Stimulated activated naive B cell treated with anti-CD40 and anti-IgM and Interleukin-4, amounts not matched to agents 10 μg/mL and 1 μg/mL and 100 μg/mL, for 72 hours (primary cell): Measurements from ENCODE around the gene GOLT1A.

Source experiments
- ATAC-seq, 2 donors: fragments of 150-1000 bp; cut with Tn5 transposase; replicated peaks; 2 replicates each; pipeline ENCODE4 v1.10.0; 2021; ENCODE audit warnings: moderate library complexity in 1 of 2
- DNase-seq: peaks from one replicate; pipeline ENCODE4 v3.0.0; 2021
- H3K27ac Mint-ChIP-seq: one replicate; pipeline ENCODE4 v1.8.0; 2022; ENCODE audit warnings: mild to moderate bottlenecking, mixed read lengths
- H3K27me3 Mint-ChIP-seq, 2 donors: one replicate each; pipeline ENCODE4 v1.8.0; 2022; ENCODE audit warnings: mixed read lengths in 2 of 2
- H3K36me3 Mint-ChIP-seq, 2 donors: one replicate each; pipeline ENCODE4 v1.8.0; 2022; ENCODE audit warnings: mixed read lengths in 2 of 2, mild to moderate bottlenecking in 1 of 2
- H3K4me1 Mint-ChIP-seq, 2 donors: one replicate each; pipeline ENCODE4 v1.8.0; 2022; ENCODE audit warnings: mixed read lengths in 2 of 2, mild to moderate bottlenecking in 1 of 2
- H3K4me3 Mint-ChIP-seq, 2 donors: one replicate each; pipeline ENCODE4 v1.8.0; 2022; ENCODE audit warnings: mild to moderate bottlenecking in 2 of 2, mixed read lengths in 2 of 2, moderate library complexity in 1 of 2
- H3K9me3 Mint-ChIP-seq, 2 donors: one replicate each; pipeline ENCODE4 v1.8.0; 2022; ENCODE audit warnings: mixed read lengths in 2 of 2, mild to moderate bottlenecking in 1 of 2

Gene GOLT1A, protein sequence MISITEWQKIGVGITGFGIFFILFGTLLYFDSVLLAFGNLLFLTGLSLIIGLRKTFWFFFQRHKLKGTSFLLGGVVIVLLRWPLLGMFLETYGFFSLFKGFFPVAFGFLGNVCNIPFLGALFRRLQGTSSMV

DNA sequence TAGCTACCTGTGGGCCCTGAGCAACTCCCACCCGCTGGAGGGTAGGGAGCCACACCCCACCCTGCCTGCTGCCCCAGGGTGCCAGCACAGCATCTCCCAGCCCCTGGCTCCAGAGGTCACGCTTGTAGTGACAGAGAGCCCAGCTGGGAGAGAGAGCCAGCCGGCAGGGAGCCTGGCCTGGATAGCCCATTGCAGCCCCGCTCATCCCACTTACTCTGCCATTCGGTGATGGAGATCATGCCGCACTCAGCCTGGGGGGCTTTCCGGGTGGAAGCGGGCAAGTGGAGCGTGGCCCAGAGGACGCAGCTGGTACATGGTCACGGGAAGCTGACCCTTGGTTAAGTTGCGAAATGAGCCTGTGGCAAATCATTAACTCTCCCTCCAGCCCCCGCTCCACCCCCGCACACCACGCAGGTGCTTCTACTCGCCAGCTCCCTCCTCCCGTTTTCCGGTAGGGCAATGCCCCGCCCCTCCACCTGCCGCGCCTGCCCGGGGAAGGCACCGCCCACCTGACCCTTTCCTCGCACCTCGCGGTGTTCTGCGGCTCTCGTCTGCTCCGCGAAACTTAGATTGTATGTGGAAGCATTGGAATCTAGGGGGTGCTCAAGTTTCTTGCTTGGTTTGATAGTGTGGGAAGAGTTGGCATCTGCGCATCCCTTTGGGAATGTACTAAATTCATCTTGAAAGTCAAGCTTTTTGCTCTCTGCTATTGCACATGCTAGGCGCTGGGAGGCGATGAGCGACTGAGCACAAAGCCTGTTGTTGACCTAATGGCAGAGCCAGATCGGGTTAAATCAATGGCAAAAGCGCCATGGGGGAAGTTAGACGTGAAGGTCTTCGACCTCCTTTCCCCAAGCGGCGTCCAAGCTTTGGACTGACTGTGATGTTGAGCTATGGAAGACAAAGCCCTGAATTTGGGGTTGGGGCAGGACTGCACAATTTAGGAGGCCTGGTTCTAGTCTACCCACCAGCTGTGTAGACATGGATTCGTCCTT is at the start of gene GOLT1A:
Gene GOLT1A, minus strand, starts transcription at position 321 of the 995 bp plus-strand sequence. Its CDS starts 82 bp downstream, at position 239.
- H3K27ac Mint-ChIP-seq = peak within 1 kb of the TSS; percentile 27

DNA sequence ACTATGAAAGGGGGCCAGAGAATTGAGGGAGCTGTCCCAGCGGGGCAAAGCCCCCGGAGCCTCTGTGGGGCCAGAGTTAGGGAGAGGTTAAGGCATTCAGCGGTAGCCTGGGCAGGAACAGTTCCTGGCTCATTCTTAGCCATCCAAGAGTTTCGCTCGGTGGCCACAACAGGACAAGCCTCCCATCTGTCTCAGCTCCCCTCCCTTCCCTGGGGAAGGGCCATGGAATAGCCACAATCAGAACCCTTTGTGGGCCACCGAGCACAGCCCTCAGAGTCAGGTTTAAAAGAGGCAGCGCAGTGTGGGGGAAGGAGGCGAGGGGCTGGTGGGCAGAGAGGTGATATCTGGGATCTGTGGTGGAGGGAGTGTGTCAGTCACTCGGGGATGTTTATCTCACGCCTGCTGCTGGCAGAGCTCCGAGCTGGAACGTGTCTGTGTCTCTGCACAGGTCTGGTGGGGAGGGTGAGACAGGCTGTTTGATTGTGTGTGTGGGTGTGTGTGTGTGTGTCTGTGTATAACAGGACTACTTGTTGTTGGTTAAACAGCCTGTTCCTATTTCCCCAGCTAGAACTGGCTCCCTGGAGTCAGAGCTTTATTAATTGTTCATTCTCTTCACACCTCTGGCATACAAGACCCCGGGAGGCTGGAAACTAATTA is 49.6 kb upstream of the GOLT1A start:
- ATAC-seq (no peak), DNase-seq (no peak)
- Mint-ChIP-seq H3K4me1 (peaks cover 0 to 1% of the 10 kb centered on the region in 2 donors), H3K27ac (no peak overlapping the region), H3K4me3 (no peak overlapping the region), H3K36me3 (no peaks in the 10 kb centered on the region), H3K27me3 (peaks cover 6 to 13% of the 10 kb centered on the region in 2 donors), H3K9me3 (no peaks in the 10 kb centered on the region)

More for the DNA sequence above, at the start of gene GOLT1A:
- H3K36me3 Mint-ChIP-seq = no peaks in the 10 kb centered on the region
- H3K4me1 Mint-ChIP-seq = peaks cover 7 to 14% of the 10 kb centered on the region in 2 donors
- no peaks in the 10 kb centered on the region for H3K9me3 Mint-ChIP-seq
- peak within 1 kb of the TSS; percentile 62 to 72 for H3K4me3 Mint-ChIP-seq
- DNase-seq (peak; percentile 72), ATAC-seq (peak; percentile 85 to 87)
- peaks cover 5 to 11% of the 10 kb centered on the region in 2 donors for H3K27me3 Mint-ChIP-seq

DNA sequence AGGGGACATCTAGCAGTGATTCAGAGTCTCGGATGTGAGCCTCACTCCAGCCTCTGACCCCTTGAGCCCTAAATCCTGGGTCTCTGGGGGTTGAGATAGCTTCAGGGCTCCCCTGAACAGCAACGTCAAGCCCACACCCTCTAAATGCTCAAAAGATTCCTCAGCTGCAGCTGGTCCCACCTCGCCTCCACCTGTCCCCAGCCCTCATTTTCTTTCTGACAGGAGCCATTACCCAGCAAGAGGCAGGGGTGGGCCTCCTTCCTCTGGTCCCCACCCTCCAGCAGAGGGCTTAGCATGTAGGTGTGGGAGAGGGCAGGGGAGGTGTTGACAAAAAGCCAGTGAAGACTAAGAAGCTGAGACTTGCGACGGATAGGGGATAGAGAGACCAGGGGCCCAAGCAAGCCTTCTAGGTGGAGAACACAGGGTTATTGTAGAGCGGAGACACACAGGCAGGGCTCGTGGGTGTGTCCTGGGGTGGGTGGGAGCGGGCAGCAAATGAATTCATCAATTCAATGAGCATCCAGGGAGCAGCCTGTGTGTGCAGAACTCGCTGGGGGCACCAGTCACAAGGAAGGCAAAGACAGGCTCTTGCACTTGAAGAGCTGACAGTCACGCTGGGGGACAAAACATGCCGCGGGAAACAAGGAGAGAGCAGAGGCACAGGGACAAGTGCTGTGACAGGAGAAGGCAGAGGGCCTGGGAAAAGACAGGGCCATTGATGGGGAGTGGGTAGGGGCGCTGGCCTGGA is 48.9 kb upstream of the GOLT1A start:
- no peak overlapping the region for H3K27ac Mint-ChIP-seq
- no peak for ATAC-seq
- no peaks in the 10 kb centered on the region for H3K36me3 Mint-ChIP-seq
- no peaks in the 10 kb centered on the region for H3K9me3 Mint-ChIP-seq
- H3K4me1 Mint-ChIP-seq = peaks cover 0 to 5% of the 10 kb centered on the region in 2 donors
- H3K4me3 Mint-ChIP-seq = no peak overlapping the region
- H3K27me3 Mint-ChIP-seq = peaks cover 6 to 13% of the 10 kb centered on the region in 2 donors
- DNase-seq = no peak

DNA sequence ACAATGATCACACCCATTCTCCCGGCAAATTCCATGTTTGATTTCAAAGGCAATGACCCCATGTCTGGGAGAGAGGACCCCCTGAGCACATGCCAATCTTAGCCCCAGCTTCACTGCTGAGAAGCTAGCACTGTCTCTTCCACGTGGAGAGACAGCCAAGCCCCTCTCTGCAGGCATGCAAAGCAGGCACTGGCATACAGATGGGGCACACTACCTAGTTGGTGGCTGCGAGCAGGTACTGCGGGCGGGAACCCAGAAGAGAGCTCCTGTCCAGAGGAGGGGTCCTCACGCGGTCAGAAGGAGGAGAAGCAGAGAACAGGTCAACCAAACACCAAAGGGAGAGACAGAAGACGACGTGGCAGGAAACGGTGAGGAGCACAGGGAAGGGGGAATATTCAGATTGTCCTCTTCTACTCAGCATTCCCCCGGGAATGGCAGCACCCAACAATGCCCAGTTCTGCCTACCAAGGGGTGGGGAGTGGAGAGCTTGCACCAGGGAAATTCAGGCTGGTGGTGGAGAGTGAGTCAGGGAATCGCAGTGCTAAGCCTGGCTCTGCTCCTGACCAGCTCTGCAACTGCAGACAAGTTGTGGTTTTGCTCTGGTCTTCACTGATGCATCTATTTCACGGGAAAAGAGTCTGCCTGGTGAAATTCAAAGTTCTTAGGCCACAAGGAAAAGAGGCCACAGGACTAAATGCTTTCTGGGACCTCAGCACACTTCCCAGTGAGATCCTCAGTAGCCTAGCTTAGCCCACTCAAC is 48.1 kb upstream of the GOLT1A start:
- ATAC-seq = no peak
- H3K27ac Mint-ChIP-seq = no peak overlapping the region
- H3K9me3 Mint-ChIP-seq = no peaks in the 10 kb centered on the region
- DNase-seq = no peak
- no peak overlapping the region for H3K4me3 Mint-ChIP-seq
- no peaks in the 10 kb centered on the region for H3K36me3 Mint-ChIP-seq
- peaks cover 0 to 5% of the 10 kb centered on the region in 2 donors for H3K4me1 Mint-ChIP-seq
- H3K27me3 Mint-ChIP-seq = peaks cover under 1 to 9% of the 10 kb centered on the region in 2 donors

DNA sequence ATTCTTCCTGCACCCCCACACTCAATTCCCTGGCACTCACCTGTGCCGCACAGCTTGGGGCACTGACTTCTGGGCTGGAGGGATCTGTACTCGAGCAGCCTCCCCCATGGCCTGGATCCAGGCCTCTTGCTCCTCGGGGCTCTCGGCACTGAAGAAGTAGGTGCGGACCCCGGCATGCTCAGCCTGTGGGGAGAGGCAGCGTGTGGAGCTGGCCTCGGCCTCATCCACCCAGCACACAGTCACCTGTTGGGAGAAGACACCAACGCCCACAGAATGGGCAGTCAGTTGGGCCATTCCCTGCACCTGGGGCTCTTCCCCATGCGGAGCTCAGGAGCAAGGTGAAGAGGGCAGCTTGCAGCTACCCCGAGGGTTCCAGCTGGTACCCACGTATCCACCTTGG is 47.5 kb upstream of the GOLT1A start:
- no peaks in the 10 kb centered on the region for H3K9me3 Mint-ChIP-seq
- peaks cover 0 to 5% of the 10 kb centered on the region in 2 donors for H3K4me1 Mint-ChIP-seq
- peaks cover 0 to 9% of the 10 kb centered on the region in 2 donors for H3K27me3 Mint-ChIP-seq
- H3K27ac Mint-ChIP-seq = no peak overlapping the region
- H3K36me3 Mint-ChIP-seq = no peaks in the 10 kb centered on the region
- no peak for DNase-seq
- H3K4me3 Mint-ChIP-seq = no peak overlapping the region
- no peak for ATAC-seq

DNA sequence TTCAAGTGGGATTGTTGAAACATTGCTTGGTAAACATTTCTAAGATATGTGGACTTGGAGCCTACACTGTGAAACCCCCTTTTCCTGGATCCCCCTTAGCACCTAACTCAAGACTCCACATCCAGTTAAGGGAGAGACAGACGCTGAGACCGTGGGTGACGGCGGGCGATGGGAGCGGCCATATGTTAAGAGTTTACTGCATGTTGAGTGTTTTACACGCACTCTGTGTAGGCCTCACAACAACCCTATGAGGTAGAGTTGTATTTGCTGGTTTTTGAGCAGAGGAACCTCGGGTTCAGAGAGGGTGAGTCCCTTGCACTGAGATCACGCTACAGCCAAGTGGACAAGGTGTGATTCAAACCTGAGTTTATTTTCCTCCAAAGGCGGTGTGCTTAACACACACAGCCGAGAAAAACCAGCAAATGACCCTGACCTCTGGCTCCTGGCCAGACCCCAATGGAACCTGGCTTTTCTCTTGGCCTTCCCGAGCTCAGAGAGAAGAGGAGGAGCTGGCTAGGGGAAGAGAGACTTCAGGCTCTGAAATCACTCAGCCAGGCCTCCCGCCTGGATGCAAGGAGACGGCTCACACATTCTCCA is 46.9 kb upstream of the GOLT1A start:
- Mint-ChIP-seq H3K4me1 (peaks cover 0 to 5% of the 10 kb centered on the region in 2 donors), H3K36me3 (no peaks in the 10 kb centered on the region)

DNA sequence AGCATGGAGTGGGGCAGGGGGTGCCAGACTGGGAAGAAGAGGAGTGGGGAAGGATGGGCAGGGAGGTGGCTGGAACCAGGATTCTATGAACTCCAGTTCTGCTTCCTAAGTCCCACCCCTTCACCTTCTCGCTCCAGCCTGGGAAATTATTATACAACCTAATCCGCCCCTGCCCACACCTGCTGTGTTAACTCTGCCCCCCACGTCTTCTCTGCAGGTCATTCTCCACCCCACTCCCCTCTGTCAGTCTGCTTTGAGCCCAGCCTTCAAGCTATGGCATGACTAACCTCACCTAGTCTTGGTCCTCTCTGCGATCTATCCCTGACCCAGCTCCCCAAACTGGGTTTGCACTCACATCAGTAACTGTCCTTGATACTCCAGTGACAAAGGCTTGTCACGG is 46.0 kb upstream of the GOLT1A start:
- H3K4me1 Mint-ChIP-seq = peaks cover 0 to 5% of the 10 kb centered on the region in 2 donors
- no peaks in the 10 kb centered on the region for H3K36me3 Mint-ChIP-seq
- no peaks in the 10 kb centered on the region for H3K9me3 Mint-ChIP-seq
- H3K4me3 Mint-ChIP-seq = no peak overlapping the region
- no peak for DNase-seq
- H3K27ac Mint-ChIP-seq = no peak overlapping the region
- H3K27me3 Mint-ChIP-seq = peaks cover 0 to 9% of the 10 kb centered on the region in 2 donors
- no peak for ATAC-seq

More for the DNA sequence above, 46.9 kb upstream of the GOLT1A start:
- no peak overlapping the region for H3K27ac Mint-ChIP-seq
- peaks cover 0 to 9% of the 10 kb centered on the region in 2 donors for H3K27me3 Mint-ChIP-seq
- DNase-seq = no peak
- no peak overlapping the region for H3K4me3 Mint-ChIP-seq
- no peak for ATAC-seq
- no peaks in the 10 kb centered on the region for H3K9me3 Mint-ChIP-seq

DNA sequence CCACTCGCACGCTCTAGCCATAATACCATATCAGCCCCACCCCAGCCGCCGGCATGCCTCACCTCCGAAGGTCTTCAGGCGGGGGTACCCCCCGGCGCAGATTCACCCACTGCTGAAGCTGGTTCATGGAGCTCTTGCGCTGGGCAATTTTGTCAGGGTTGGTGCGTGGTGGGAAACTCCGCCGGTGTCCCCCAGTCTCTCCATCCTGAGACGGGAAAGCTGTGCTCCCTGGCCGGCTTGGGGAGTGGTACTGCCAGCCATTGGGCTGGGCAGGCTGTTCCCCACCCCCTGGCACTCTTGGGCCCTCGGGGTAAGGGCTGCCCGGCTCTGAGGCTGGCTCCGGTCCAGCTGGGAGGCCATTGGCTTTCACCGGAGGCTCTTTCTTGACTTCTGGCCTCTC is 45.4 kb upstream of the GOLT1A start:
- no peak for ATAC-seq
- H3K27me3 Mint-ChIP-seq = peaks cover 0 to 9% of the 10 kb centered on the region in 2 donors
- no peaks in the 10 kb centered on the region for H3K36me3 Mint-ChIP-seq
- no peak overlapping the region for H3K27ac Mint-ChIP-seq
- peaks cover 0 to 5% of the 10 kb centered on the region in 2 donors for H3K4me1 Mint-ChIP-seq
- no peak overlapping the region for H3K4me3 Mint-ChIP-seq
- no peaks in the 10 kb centered on the region for H3K9me3 Mint-ChIP-seq
- no peak for DNase-seq

DNA sequence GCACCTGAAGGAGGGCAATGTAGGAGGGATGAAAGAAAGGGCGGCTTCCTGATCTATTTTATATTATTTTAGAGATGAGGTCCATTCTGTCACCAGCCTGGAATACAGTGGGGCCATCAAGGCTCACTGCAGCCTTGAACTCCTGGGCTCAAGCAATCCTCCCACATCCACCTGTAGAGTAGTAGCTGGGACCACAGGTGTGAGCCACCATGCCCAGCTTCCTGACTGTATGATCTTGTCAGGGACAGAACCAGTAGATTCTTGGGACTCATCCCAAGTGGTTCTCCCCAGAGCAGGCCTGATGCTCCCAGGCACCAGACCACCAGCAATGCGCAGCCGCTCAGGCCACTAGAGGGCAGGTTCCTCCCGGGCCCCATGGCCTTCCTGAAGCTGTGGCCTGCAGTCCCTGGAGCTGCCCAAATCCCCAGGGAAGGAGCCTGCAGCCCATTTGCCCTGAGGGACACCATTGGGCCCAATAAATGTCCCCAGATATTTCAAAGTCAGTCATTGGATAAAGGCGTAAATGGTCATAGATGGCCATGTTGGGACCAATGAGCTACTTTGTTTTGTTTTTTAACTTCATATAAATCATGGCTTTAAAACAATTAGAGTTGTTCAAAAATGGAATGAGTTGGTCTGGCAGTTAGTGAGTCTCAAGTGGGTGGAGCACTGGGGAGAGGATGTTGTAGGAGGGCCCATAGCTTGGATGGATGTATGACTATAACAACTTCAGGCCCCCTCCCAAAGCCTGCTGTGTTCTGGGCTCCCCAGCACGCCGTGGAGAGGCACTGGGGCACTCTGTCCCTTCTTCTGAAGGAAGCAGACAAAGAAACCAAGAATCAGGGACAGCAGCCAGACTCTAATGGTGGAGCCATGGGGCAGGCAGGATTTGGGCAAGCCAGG is 44.7 kb upstream of the GOLT1A start:
- no peaks in the 10 kb centered on the region for H3K9me3 Mint-ChIP-seq
- no peak overlapping the region for H3K27ac Mint-ChIP-seq
- peaks cover 0 to 8% of the 10 kb centered on the region in 2 donors for H3K27me3 Mint-ChIP-seq
- ATAC-seq (peak; percentile 62 to 71), DNase-seq (peak; percentile 10)
- H3K4me1 Mint-ChIP-seq = peaks cover 0 to 5% of the 10 kb centered on the region in 2 donors
- H3K36me3 Mint-ChIP-seq = no peaks in the 10 kb centered on the region
- no peak overlapping the region for H3K4me3 Mint-ChIP-seq

DNA sequence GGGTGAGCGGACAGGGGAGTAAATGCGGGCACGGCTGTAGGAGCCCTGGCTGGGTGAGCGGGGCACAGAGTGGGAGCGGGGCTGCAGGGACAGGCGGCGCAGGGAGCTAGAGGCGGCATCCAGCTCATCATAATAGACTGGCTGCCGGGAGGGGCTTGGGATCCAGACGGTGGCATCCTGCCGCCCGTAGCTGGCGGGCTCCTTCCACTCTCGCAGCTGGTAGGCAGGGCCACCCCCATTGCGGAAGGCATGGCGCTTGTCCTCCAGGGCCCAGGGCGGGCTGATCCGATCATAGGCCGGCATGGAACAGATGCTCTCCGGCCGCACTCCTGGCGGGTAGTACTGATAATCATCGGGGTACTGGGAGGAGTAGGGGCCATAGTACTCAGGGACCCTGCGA is 43.7 kb upstream of the GOLT1A start:
- no peak overlapping the region for H3K4me3 Mint-ChIP-seq
- no peaks in the 10 kb centered on the region for H3K36me3 Mint-ChIP-seq
- no peaks in the 10 kb centered on the region for H3K9me3 Mint-ChIP-seq
- no peaks in the 10 kb centered on the region for H3K27me3 Mint-ChIP-seq
- peaks cover 0 to 5% of the 10 kb centered on the region in 2 donors for H3K4me1 Mint-ChIP-seq
- DNase-seq = no peak
- no peak overlapping the region for H3K27ac Mint-ChIP-seq
- no peak for ATAC-seq

DNA sequence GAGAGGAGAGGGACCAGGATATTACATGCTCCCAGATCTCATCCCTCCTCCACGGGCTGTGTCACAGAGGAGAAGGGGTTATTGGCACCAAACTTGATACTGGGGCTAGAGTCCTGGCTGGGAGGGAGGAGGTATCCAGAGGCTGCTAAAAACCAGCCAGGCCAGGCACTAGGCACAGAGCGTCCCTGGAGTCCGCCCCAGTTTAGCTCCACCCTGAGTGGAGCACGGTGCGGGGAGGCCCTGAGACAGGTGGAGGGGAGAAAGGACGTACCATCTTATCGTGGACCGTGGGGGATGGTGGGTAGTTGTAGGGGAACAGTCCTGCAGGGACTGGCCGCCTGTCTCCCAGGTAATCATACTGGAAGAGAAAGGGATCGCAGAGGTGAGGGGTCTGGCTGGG is 42.7 kb upstream of the GOLT1A start:
- no peak for ATAC-seq
- DNase-seq = no peak
- Mint-ChIP-seq H3K27ac (no peak overlapping the region), H3K4me1 (peaks cover 0 to 5% of the 10 kb centered on the region in 2 donors), H3K9me3 (no peaks in the 10 kb centered on the region), H3K27me3 (no peaks in the 10 kb centered on the region), H3K4me3 (no peak overlapping the region), H3K36me3 (no peaks in the 10 kb centered on the region)

DNA sequence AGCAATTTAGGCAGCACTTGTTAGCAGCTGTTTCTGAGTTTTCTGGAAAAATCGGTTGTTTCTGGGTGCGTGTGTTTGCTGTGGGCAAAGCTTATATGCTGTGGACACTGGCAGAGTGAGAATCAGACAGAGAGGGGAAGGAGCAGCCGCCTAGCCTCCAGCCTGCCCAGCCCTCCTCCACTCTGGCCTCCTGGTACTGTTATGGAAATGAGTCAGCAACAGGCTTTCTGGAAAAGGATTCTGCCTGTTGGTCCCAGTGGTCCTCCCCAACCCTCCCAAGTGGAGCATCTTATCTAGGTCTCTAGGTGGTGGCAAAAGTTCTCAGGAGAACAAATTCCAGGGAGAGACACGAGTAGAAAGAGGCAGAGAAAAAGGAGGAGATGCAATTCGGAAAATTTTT is 42.2 kb upstream of the GOLT1A start:
- ATAC-seq (no peak), DNase-seq (no peak)
- Mint-ChIP-seq H3K9me3 (no peaks in the 10 kb centered on the region), H3K4me1 (peaks cover 0 to 5% of the 10 kb centered on the region in 2 donors), H3K36me3 (no peaks in the 10 kb centered on the region), H3K27ac (no peak overlapping the region), H3K4me3 (no peak overlapping the region), H3K27me3 (no peaks in the 10 kb centered on the region)
